22Rv1 (cell line): ENCODE measurements around the gene GPC6.

ENCODE experiments used
- CTCF ChIP-seq: fragments of 450-650 bp; IDR thresholded peaks from 2 replicates; pipeline ENCODE4 v1.5.1; 2017; ENCODE audit warnings: mild to moderate bottlenecking
- ZFX ChIP-seq: fragments of 450-650 bp; IDR thresholded peaks from 2 replicates; pipeline ENCODE4 v1.6.1; 2017; ENCODE audit warnings: antibody characterized with exemption, borderline replicate concordance

GRCh38 chr13:94298346-94298745, 1071.7 kb downstream of the GPC6 start:
- no peak for TF ChIP-seq CTCF
- no peak for TF ChIP-seq ZFX
